Fibroblast of lung (primary cell): Measurements from ENCODE around the gene CRB1.

Experiments
- EZH2 ChIP-seq: IDR thresholded peaks from 2 replicates; pipeline ENCODE4 v1.5.1; 2012; ENCODE audit warnings: low read length, control low read depth, mild to moderate bottlenecking; ENCODE audit errors: missing control alignments
- TF ChIP-seq, protein P1 (sequence below), 2 donors: IDR thresholded peaks in 1 of 2; conservative IDR thresholded peaks in 1 of 2; 1 replicate in 1 of 2; 2 replicates in 1 of 2; pipeline ENCODE4 v1.5.1; 2011 to 2012; ENCODE audit warnings: low read length in 2 of 2, control low read depth in 1 of 2, inconsistent platforms in 1 of 2, low read depth in 1 of 2, mild to moderate bottlenecking in 1 of 2

DNA sequence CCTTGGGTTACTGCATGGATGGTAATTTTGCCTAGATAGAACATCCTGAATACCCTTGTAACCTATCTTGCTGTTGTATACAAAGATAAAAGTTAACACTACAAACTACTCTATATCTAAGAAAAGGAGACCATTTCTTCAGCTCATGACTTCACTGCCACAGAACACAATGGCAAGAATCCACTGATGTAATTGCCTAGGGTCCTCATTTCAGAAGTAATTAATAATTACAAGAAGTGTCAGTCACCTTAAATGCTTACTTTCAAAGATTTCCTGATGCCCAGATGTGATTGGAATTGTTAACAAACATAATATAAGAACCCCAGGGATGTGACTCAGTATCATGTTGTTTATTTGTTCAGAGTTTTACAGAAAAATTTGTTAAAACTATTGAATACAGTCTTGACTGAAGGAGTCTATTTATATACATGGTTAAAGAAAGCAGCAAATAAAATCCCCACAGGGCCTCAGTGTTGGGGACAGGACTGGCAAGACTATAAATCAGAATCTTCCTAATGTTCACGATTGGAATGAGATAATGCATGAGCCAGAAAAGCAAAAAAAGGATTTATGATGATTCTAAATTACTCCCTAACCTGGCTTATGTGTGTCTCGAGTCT lies 83.9 kb downstream of the CRB1 start:
- TF ChIP-seq, protein P1, sequence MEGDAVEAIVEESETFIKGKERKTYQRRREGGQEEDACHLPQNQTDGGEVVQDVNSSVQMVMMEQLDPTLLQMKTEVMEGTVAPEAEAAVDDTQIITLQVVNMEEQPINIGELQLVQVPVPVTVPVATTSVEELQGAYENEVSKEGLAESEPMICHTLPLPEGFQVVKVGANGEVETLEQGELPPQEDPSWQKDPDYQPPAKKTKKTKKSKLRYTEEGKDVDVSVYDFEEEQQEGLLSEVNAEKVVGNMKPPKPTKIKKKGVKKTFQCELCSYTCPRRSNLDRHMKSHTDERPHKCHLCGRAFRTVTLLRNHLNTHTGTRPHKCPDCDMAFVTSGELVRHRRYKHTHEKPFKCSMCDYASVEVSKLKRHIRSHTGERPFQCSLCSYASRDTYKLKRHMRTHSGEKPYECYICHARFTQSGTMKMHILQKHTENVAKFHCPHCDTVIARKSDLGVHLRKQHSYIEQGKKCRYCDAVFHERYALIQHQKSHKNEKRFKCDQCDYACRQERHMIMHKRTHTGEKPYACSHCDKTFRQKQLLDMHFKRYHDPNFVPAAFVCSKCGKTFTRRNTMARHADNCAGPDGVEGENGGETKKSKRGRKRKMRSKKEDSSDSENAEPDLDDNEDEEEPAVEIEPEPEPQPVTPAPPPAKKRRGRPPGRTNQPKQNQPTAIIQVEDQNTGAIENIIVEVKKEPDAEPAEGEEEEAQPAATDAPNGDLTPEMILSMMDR (conservative IDR thresholded peaks at IDR 0.05 in 1 of 2, IDR thresholded peaks at IDR 0.05 in 1 of 2; ENCODE audit: low read depth in 1 of 2, low read length in 2 of 2), result no peak
- no peak for TF ChIP-seq EZH2
